Measurements from ENCODE around the gene PSMC3.

Gene PSMC3

GRCh38 chr11:47447906-47448305 lies 21.7 kb upstream of the PSMC3 start:
- DNase-seq (ENCODE audit: extremely low spot score), result no peak
- POLR2A ChIA-PET, result no interaction called here
- CTCF ChIA-PET, result no interaction called here
- TF ChIP-seq NFRKB (IDR thresholded peaks at IDR 0.05), result no peak
- TF ChIP-seq BHLHE40 (IDR thresholded peaks at IDR 0.05; ENCODE audit: borderline replicate concordance), result no peak
- TF ChIP-seq CTBP1 (IDR thresholded peaks at IDR 0.05; ENCODE audit: borderline replicate concordance), result no peak
- TF ChIP-seq TARDBP (IDR thresholded peaks at IDR 0.05), result no peak
- no peak for TF ChIP-seq SP1 (IDR thresholded peaks at IDR 0.05)
- no peak for TF ChIP-seq FOXA1 (IDR thresholded peaks at IDR 0.05)
- TF ChIP-seq, protein P1, sequence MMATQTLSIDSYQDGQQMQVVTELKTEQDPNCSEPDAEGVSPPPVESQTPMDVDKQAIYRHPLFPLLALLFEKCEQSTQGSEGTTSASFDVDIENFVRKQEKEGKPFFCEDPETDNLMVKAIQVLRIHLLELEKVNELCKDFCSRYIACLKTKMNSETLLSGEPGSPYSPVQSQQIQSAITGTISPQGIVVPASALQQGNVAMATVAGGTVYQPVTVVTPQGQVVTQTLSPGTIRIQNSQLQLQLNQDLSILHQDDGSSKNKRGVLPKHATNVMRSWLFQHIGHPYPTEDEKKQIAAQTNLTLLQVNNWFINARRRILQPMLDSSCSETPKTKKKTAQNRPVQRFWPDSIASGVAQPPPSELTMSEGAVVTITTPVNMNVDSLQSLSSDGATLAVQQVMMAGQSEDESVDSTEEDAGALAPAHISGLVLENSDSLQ (IDR thresholded peaks at IDR 0.05), result no peak
- no peak for TF ChIP-seq FOXM1 (IDR thresholded peaks at IDR 0.05; ENCODE audit: borderline replicate concordance)
- TF ChIP-seq FOXK2 (IDR thresholded peaks at IDR 0.05), result no peak
- TF ChIP-seq LEF1 (IDR thresholded peaks at IDR 0.05; ENCODE audit: borderline replicate concordance), result no peak
- no peak for TF ChIP-seq HDGF (IDR thresholded peaks at IDR 0.05; ENCODE audit: borderline replicate concordance)
- TF ChIP-seq L3MBTL2 (conservative IDR thresholded peaks at IDR 0.05), result no peak
- no peak for TF ChIP-seq ELF4 (IDR thresholded peaks at IDR 0.05)
- TF ChIP-seq ZNF384 (IDR thresholded peaks at IDR 0.05), result no peak
- no peak for TF ChIP-seq SUZ12 (IDR thresholded peaks at IDR 0.05)

GRCh38 chr11:47446833-47447232 lies 20.6 kb upstream of the PSMC3 start:
- no peak for DNase-seq (ENCODE audit: extremely low spot score)
- no peak for TF ChIP-seq ZNF384 (IDR thresholded peaks at IDR 0.05)
- TF ChIP-seq ARNT (IDR thresholded peaks at IDR 0.05), result no peak
- TF ChIP-seq SP1 (IDR thresholded peaks at IDR 0.05), result no peak
- ChIA-PET CTCF (no interaction called here), POLR2A (no interaction called here)

DNA sequence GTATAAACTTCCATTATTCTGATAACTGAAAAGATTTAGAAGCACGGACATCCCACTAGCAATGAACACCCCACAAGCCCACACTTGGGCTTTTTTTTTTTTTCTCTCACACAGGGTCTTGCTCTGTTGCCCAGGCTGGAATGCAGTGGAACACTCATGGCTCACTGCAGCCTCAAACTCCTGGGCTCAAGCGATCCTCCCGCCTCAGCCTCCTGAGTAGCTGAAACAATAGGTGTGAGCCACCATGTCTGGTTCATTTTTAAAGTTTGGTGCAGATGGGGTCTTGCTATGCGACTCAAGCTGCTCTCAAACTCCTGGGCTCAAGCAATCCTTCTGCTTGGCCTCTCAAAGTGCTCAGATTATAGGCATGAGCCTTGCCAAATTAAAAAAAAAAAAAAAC lies 19.6 kb upstream of the PSMC3 start:
- no peak for DNase-seq (ENCODE audit: extremely low spot score)
- ChIA-PET POLR2A (no interaction called here), CTCF (no interaction called here)
- TF ChIP-seq HDGF (IDR thresholded peaks at IDR 0.05; ENCODE audit: borderline replicate concordance) (no peak), SUZ12 (IDR thresholded peaks at IDR 0.05) (no peak), SP1 (IDR thresholded peaks at IDR 0.05) (no peak), L3MBTL2 (conservative IDR thresholded peaks at IDR 0.05) (no peak)

DNA sequence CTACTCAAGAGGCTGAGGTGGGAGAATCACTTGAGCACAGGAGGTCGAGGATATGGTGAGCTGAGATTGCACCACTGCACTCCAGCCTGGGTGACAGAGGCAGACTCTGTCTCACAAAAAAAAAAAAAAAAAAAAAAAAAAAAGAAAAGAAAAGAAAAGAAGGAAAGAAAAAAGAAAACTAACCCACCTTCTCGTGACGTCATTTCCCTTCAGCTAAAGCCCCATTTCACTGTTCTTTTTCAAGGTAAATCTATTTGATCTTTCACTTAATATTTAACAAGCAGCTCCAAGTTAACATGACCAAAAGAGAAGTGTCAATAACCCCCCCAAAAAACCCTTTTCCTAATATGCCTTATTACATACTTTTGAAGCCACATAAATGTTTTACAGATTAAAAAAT lies 17.6 kb upstream of the PSMC3 start:
- DNase-seq (ENCODE audit: extremely low spot score), result no peak
- ChIA-PET CTCF (no interaction called here), POLR2A (no interaction called here)
- TF ChIP-seq, protein P1 (IDR thresholded peaks at IDR 0.05), result no peak
- no peak for TF ChIP-seq SP1 (IDR thresholded peaks at IDR 0.05)
- TF ChIP-seq L3MBTL2 (conservative IDR thresholded peaks at IDR 0.05), result no peak
- no peak for TF ChIP-seq LEF1 (IDR thresholded peaks at IDR 0.05; ENCODE audit: borderline replicate concordance)
- TF ChIP-seq BHLHE40 (IDR thresholded peaks at IDR 0.05; ENCODE audit: borderline replicate concordance), result no peak
- no peak for TF ChIP-seq ARNT (IDR thresholded peaks at IDR 0.05)
- no peak for TF ChIP-seq ZNF384 (IDR thresholded peaks at IDR 0.05)
- TF ChIP-seq FOXA1 (IDR thresholded peaks at IDR 0.05), result no peak
- TF ChIP-seq ELF4 (IDR thresholded peaks at IDR 0.05), result no peak
- TF ChIP-seq NFRKB (IDR thresholded peaks at IDR 0.05), result no peak
- no peak for TF ChIP-seq TARDBP (IDR thresholded peaks at IDR 0.05)
- no peak for TF ChIP-seq FOXK2 (IDR thresholded peaks at IDR 0.05)

- no peak for DNase-seq (ENCODE audit: extremely low spot score)
- CTCF ChIA-PET, result no interaction called here
- POLR2A ChIA-PET, result no interaction called here
- TF ChIP-seq BHLHE40 (IDR thresholded peaks at IDR 0.05; ENCODE audit: borderline replicate concordance), result no peak
- TF ChIP-seq FOXK2 (IDR thresholded peaks at IDR 0.05), result no peak
- TF ChIP-seq CTBP1 (IDR thresholded peaks at IDR 0.05; ENCODE audit: borderline replicate concordance), result no peak
- TF ChIP-seq HDGF (IDR thresholded peaks at IDR 0.05; ENCODE audit: borderline replicate concordance), result no peak
- no peak for TF ChIP-seq FOXM1 (IDR thresholded peaks at IDR 0.05; ENCODE audit: borderline replicate concordance)
- TF ChIP-seq LEF1 (IDR thresholded peaks at IDR 0.05; ENCODE audit: borderline replicate concordance), result no peak
- no peak for TF ChIP-seq ZNF384 (IDR thresholded peaks at IDR 0.05)
- TF ChIP-seq FOXA1 (IDR thresholded peaks at IDR 0.05), result no peak
Measured at GRCh38 chr11:47443028-47443700, 16.9 kb upstream of the PSMC3 start.

GRCh38 chr11:47442514-47442913 lies 16.3 kb upstream of the PSMC3 start:
- no peak for TF ChIP-seq NFRKB (IDR thresholded peaks at IDR 0.05)
- no peak for DNase-seq (ENCODE audit: extremely low spot score)
- CTCF ChIA-PET, result interaction anchor here (0.6 kb wide), 1 partner anchor 30 kb away, joined by 9 read pairs; no protein-coding TSS in a partner anchor
- POLR2A ChIA-PET, result no interaction called here

DNA sequence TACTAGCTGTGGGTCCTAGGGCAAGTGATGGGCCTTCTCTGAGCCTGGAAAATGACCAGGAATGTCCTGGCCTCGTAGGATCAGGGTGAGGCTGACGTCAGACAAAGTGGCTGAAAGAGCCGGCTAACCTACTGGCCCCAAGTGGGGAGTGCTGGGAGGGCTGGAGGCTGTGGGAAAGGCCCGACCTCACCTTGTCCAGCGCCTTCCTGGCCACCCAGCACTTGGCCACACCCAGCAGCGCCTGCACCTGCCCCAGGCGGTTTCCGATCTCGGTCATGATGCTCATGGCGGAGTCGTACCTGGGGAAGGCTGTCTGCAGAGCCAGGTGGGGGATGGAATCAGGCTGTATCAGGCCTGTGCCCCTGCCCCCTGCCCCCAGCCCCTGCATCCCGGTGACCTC lies 15.2 kb upstream of the PSMC3 start:
- CTCF ChIA-PET, result no interaction called here
- POLR2A ChIA-PET, result no interaction called here
- TF ChIP-seq SP1 (IDR thresholded peaks at IDR 0.05) (no peak), FOXA1 (IDR thresholded peaks at IDR 0.05) (no peak), SUZ12 (IDR thresholded peaks at IDR 0.05) (no peak), ELF4 (IDR thresholded peaks at IDR 0.05) (no peak), TARDBP (IDR thresholded peaks at IDR 0.05) (no peak), L3MBTL2 (conservative IDR thresholded peaks at IDR 0.05) (no peak), ARNT (IDR thresholded peaks at IDR 0.05) (no peak)
- TF ChIP-seq, protein P1 (IDR thresholded peaks at IDR 0.05), result no peak
- no peak for DNase-seq (ENCODE audit: extremely low spot score)
